VCaP (cell line): ENCODE measurements around the gene NPPB.
"Not testable (repeated sequence)": the region's sequence is repeated elsewhere in the genome, so short reads cannot be mapped to it uniquely, and the experiment has no call there.

Experiments
- H3K27ac ChIP-seq: fragments of 450-650 bp; 2 replicates; pipeline ENCODE4 v1.5.1; 2017
- TF ChIP-seq, protein P1 (sequence below): fragments of 450-650 bp; conservative IDR thresholded peaks from 2 replicates; pipeline ENCODE4 v1.5.1; 2017; ENCODE audit warnings: mild to moderate bottlenecking, moderate library complexity

The NPPB gene

GRCh38 chr1:11858613-11858967 lies at the start of gene NPPB:
NPPB (minus strand) TSS chr1:11858945; CDS start chr1:11858833, 112 bp downstream.
- TF ChIP-seq, protein P1, sequence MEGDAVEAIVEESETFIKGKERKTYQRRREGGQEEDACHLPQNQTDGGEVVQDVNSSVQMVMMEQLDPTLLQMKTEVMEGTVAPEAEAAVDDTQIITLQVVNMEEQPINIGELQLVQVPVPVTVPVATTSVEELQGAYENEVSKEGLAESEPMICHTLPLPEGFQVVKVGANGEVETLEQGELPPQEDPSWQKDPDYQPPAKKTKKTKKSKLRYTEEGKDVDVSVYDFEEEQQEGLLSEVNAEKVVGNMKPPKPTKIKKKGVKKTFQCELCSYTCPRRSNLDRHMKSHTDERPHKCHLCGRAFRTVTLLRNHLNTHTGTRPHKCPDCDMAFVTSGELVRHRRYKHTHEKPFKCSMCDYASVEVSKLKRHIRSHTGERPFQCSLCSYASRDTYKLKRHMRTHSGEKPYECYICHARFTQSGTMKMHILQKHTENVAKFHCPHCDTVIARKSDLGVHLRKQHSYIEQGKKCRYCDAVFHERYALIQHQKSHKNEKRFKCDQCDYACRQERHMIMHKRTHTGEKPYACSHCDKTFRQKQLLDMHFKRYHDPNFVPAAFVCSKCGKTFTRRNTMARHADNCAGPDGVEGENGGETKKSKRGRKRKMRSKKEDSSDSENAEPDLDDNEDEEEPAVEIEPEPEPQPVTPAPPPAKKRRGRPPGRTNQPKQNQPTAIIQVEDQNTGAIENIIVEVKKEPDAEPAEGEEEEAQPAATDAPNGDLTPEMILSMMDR, result no peak
- H3K27ac ChIP-seq, result no peak within 1 kb of the TSS; the same call in 1 of the 2 replicates

GRCh38 chr1:11908095-11908675 lies 49.4 kb upstream of the NPPB start:
- TF ChIP-seq, protein P1, result no peak
- H3K27ac ChIP-seq, result peak overlapping the region; percentile 97

DNA sequence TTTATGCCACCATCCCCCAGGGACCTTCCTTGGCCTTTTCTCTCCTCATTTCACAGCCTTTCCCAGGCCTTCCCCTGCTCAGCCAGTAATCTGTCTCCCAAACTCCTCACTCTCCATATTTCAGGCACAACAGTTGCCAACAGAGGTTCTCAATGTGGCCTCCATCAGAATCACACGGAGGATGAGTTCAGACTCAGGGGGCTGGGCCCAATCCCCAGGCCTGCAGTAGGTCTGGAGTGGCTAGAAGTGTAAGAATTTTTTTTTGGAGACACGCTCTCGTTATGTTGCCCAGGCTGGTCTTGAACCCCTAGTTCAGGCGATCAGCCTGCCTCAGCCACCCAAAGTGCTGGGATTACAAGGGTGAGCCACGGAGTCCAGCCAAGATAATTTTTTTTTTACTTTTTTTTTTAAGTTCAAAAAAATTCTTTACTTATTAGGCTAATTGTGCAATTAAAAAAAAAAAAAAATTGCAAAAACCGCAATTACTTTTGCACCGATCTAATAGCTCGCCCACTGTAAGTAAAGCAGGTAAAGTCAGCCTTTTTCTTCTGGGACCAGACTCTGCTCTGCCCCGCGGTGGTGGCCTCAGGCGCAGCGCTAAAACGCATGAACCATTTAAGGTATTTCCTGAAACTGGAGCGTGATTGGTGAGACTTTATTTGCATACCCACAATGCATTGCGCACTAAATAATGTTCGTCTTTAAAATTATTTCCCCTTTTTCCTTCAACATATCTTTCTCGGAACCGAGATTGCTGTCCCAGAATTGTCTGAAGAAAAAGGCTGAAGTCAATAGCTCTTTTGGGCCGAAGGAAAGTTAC lies 48.7 kb upstream of the NPPB start:
- peak overlapping the region; percentile 97 for H3K27ac ChIP-seq
- TF ChIP-seq, protein P1, result peak; percentile 95

DNA sequence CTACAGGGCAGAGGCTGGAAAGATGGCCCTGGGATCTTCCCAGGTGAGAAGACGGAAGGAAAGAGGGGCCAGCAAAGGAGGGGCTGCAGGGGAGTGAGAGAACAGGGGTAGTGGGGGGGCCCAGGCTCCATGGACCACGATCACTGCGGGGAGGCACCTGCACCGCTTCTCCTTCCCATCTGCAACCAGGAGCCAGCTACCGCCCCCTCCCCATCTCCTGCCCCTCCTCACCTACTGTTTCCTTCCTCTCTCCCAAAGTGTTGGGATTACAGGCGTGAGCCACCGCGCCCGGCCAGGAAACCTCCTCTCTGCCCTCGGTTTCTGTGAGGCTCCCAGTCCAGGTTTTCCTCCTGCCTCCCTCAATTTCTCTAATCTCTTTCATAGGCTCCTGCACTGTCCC lies 48.1 kb upstream of the NPPB start:
- H3K27ac ChIP-seq, result peak overlapping the region; percentile 97
- TF ChIP-seq, protein P1, result no peak

GRCh38 chr1:11904978-11905377 lies 46.2 kb upstream of the NPPB start:
- TF ChIP-seq, protein P1, result no peak
- H3K27ac ChIP-seq, result no peak overlapping the region

- not testable (repeated sequence) for H3K27ac ChIP-seq
These were observed 45.4 kb upstream of the NPPB start for GRCh38 chr1:11904156-11904555.

DNA sequence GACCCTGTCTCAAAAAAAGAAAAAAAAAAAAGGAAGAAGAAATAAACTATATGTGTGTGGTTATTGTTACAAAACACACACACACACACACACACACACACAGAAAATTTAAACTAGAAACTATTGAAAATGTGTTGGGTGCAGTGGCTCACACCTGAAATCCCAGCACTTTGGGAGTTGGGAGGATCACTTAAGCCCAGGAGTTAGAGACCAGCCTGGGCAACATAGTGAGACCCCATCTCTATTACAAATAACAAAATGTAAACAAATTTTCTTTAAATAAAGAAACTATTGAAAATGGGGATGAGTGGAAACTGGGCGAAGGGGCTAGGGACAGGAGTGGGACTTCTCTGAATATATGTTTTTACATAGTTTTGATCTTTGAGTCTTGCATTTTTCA lies 44.5 kb upstream of the NPPB start:
- H3K27ac ChIP-seq, result no peak overlapping the region
- TF ChIP-seq, protein P1, result no peak

GRCh38 chr1:11901446-11901845 lies 42.7 kb upstream of the NPPB start:
- H3K27ac ChIP-seq, result not testable (repeated sequence)
